BJ (cell line): ENCODE data around the gene RYR3. TPM values are rescaled to one million over a fixed set of nuclear protein-coding genes. Genes with fewer than 3 reads are reported as not detected.

ENCODE experiments used
- CTCF ChIA-PET: fragments of 350-600 bp; formaldehyde crosslinking; extraction: SDS; loops from one replicate; lab custom pipeline; 2021; ENCODE audit warnings: antibody characterized with exemption, inconsistent platforms; lab: Yijun Ruan, JAX
- POLR2A ChIA-PET: fragments of 300-600 bp; sonication (Branson Sonifier 250); formaldehyde crosslinking; extraction: SDS; loops from one replicate; lab custom pipeline; 2021; ENCODE audit warnings: antibody characterized with exemption; lab: Charles Lee
- DNase-seq: peaks from one replicate; pipeline ENCODE4 v3.0.0-alpha.2; 2011; ENCODE audit warnings: low read depth
- H3K27me3 ChIP-seq: 2 replicates; pipeline ENCODE4 v1.6.0; 2011; ENCODE audit warnings: low read length; ENCODE audit not compliant: control insufficient read depth, insufficient read depth
- H3K36me3 ChIP-seq: 2 replicates; pipeline ENCODE4 v1.5.1; 2011; ENCODE audit warnings: low read length; ENCODE audit not compliant: control insufficient read depth, insufficient read depth
- H3K4me3 ChIP-seq: 2 replicates; pipeline ENCODE4 v1.5.1; 2011; ENCODE audit warnings: low read depth, mild to moderate bottlenecking, control low read depth, low read length
- CTCF ChIP-seq: IDR thresholded peaks from 2 replicates; pipeline ENCODE4 v1.5.1; 2011; ENCODE audit warnings: low read depth, mild to moderate bottlenecking, control low read depth, inconsistent platforms, low read length, moderate library complexity; ENCODE audit not compliant: insufficient read depth
- polyA plus RNA-seq: library from polyadenylated mRNA; depleted of rRNA; stranded (reverse); fragments of >200 nt; gene quantifications from 2 replicates; pipeline ENCODE4 v1.2.3, GENCODE V29; 2011

The RYR3 gene
- polyA plus RNA-seq, 1 experiment = not detected

- Histone ChIP-seq H3K4me3 (no peak overlapping the region), H3K27me3 (no peaks in the 10 kb centered on the region), H3K36me3 (no peaks in the 10 kb centered on the region)
- ChIA-PET POLR2A (no interaction called here), CTCF (no interaction called here)
- TF ChIP-seq CTCF = no peak
- DNase-seq = no peak
Observed at GRCh38 chr15:33600212-33600611, 289.4 kb downstream of the RYR3 start.

- Histone ChIP-seq H3K36me3 (no peaks in the 10 kb centered on the region), H3K27me3 (no peaks in the 10 kb centered on the region), H3K4me3 (no peak overlapping the region)
- TF ChIP-seq CTCF = no peak
- CTCF ChIA-PET = no interaction called here
- no peak for DNase-seq
- POLR2A ChIA-PET = no interaction called here
Observed at GRCh38 chr15:33601461-33601860, 290.7 kb downstream of the RYR3 start.

GRCh38 chr15:33608714-33609113 is 297.9 kb downstream of the RYR3 start:
- Histone ChIP-seq H3K4me3 (no peak overlapping the region), H3K36me3 (no peaks in the 10 kb centered on the region), H3K27me3 (no peaks in the 10 kb centered on the region; the same call in 1 of the 2 replicates)
- CTCF ChIA-PET = no interaction called here
- no peak for DNase-seq
- TF ChIP-seq CTCF = 0 out of 2 replicates have a peak, but pooled peaks have one; percentile 6
- POLR2A ChIA-PET = no interaction called here

GRCh38 chr15:33612721-33613304 is 302.0 kb downstream of the RYR3 start:
- no peak for TF ChIP-seq CTCF
- ChIA-PET POLR2A (no interaction called here), CTCF (interaction anchor here (1.4 kb wide), 1 partner anchor 125 kb away, joined by 3 read pairs; no protein-coding TSS in a partner anchor)
- no peak overlapping the region for H3K4me3 ChIP-seq
- no peaks in the 10 kb centered on the region for H3K36me3 ChIP-seq
- DNase-seq = no peak
- H3K27me3 ChIP-seq = no peaks in the 10 kb centered on the region

- CTCF ChIA-PET = no interaction called here
- no peak for TF ChIP-seq CTCF
- Histone ChIP-seq H3K27me3 (no peaks in the 10 kb centered on the region), H3K36me3 (no peaks in the 10 kb centered on the region), H3K4me3 (no peak overlapping the region)
- POLR2A ChIA-PET = no interaction called here
- no peak for DNase-seq
Observed at GRCh38 chr15:33616475-33616874, 305.7 kb downstream of the RYR3 start.
